ENCODE measurements around the gene PEDS1. TPM values are rescaled to one million over a fixed set of nuclear protein-coding genes. Genes with fewer than 3 reads are reported as not detected.
"Not testable (repeated sequence)": the region's sequence is repeated elsewhere in the genome, so short reads cannot be mapped to it uniquely, and the experiment has no call there.

The PEDS1 gene
- total and polyA plus RNA-seq, 10 of the 15 experiments (the other 5 are each of a cell fraction or from before 2014, with no cell fraction given), result 1.7 to 25.6 (median 16.8) TPM

- H3K36me3 ChIP-seq (ENCODE audit: control insufficient read depth in 2 of 2, insufficient read depth in 2 of 2, low read length in 1 of 2); ATAC-seq; H3K27ac ChIP-seq (ENCODE audit: control insufficient read depth, insufficient read depth); DNase-seq (ENCODE audit: low read depth, low spot score); FAIRE-seq; BruUV-seq (replicated peaks); H3K4me3 ChIP-seq; H3K9me3 ChIP-seq (replicated peaks; ENCODE audit: control insufficient read depth, insufficient read depth, low read length); H3K9ac ChIP-seq (ENCODE audit: control insufficient read depth, insufficient read depth, low read length); in situ Hi-C loops (cut with MboI); intact Hi-C loops (cut with micrococcal nuclease; ENCODE audit: unreplicated experiment); H3K27me3 ChIP-seq (replicated peaks in 1 of 2; ENCODE audit: control insufficient read depth in 2 of 2, insufficient read depth in 2 of 2, low read length in 1 of 2); H2AFZ ChIP-seq (ENCODE audit: control insufficient read depth, low read depth, low read length): not testable (repeated sequence)
- ChIA-PET RAD21 (ENCODE audit: unreplicated experiment) (interaction anchor here (0.7 to 1.6 kb wide), 3 partner anchors 10 to 59 kb away, joined by 3 read pairs; no protein-coding TSS in a partner anchor), SMC1A (ENCODE audit: uncharacterized antibody, unreplicated experiment) (interaction anchor here (0.7 to 2.8 kb wide), 8 partner anchors 9 to 688 kb away, joined by 3 to 12 read pairs (median 6); no protein-coding TSS in a partner anchor), POLR2A (interaction anchor here (0.6 to 2.0 kb wide), 9 partner anchors 8 to 1077 kb away, joined by 3 to 10 read pairs (median 5); partner anchors contain the start of gene PEDS1), CTCF (interaction anchor here (0.6 to 4.7 kb wide), 14 partner anchors 10 to 372 kb away, joined by 3 to 21 read pairs (median 6); partner anchors contain the start of gene PEDS1)
- Histone ChIP-seq H4K20me1 (ENCODE audit: control insufficient read depth, insufficient read depth) (peaks cover 16% of the 10 kb centered on the region), H3K4me1 (ENCODE audit: control insufficient read depth, insufficient read depth, low read length) (peaks cover 35% of the 10 kb centered on the region), H3K4me2 (ENCODE audit: control insufficient read depth, insufficient read depth) (peak overlapping the region; percentile 58; the same call in 1 of the 2 replicates), H3K79me2 (ENCODE audit: control insufficient read depth, insufficient read depth, low read length) (peaks cover 92% of the 10 kb centered on the region)
- 85% methylated on average over 5 of the region's 5 CpGs for WGBS (ENCODE audit: insufficient coverage, insufficient replicate concordance, low lambda C conversion rate, missing lambda C conversion rate)
Observed at GRCh38 chr20:50106669-50107068, 46.9 kb downstream of the PEDS1 start.

Other genes with a start within 250 kb of the PEDS1 start
- 3.7 and 5.3 TPM in 2 replicates for gene SPATA2, start 238.2 kb downstream of the PEDS1 start, total RNA-seq (2014; rRNA removed)
- 2.9 and 3.4 TPM in 2 replicates for gene SPATA2, start 238.2 kb downstream of the PEDS1 start, total RNA-seq (2014; rRNA removed; fragmentation: Illumina TruSeq; extraction: Trizol)
- gene SPATA2, start 238.2 kb downstream of the PEDS1 start, total RNA-seq (2021), result 10.1 and 11.7 TPM in 2 replicates
- gene SPATA2, start 238.2 kb downstream of the PEDS1 start, polyA plus RNA-seq (2011; rRNA removed), result 2.8 and 5.5 TPM in 2 replicates
- 4.6 and 5.7 TPM in 2 replicates for gene SPATA2, start 238.2 kb downstream of the PEDS1 start, polyA plus RNA-seq (2014; fragmentation: Illumina TruSeq; extraction: Trizol)
- gene SPATA2, start 238.2 kb downstream of the PEDS1 start, polyA plus RNA-seq (2014; fragmentation: Nextera tagmentation; extraction: Ambion mirVana), result 1 to 10 TPM in 1 of 2 experiments, under 1 TPM in 1; 0.93 to 1.3 TPM
- gene SPATA2, start 238.2 kb downstream of the PEDS1 start, polyA plus RNA-seq (2014; rRNA removed), result 6.4 and 7.8 TPM in 2 replicates
- gene SPATA2, start 238.2 kb downstream of the PEDS1 start, polyA plus RNA-seq (2016; fragmentation: Nextera tagmentation; extraction: Ambion mirVana), result 1 to 10 TPM; 7.9 to 8.7 TPM
- 48.0 and 48.3 TPM in 2 replicates for gene RNF114, start 217.3 kb downstream of the PEDS1 start, total RNA-seq (2014; rRNA removed)
- 36.6 and 39.1 TPM in 2 replicates for gene RNF114, start 217.3 kb downstream of the PEDS1 start, total RNA-seq (2014; rRNA removed; fragmentation: Illumina TruSeq; extraction: Trizol)
- 56.9 and 62.9 TPM in 2 replicates for gene RNF114, start 217.3 kb downstream of the PEDS1 start, total RNA-seq (2021)
- 80.1 and 90.7 TPM in 2 replicates for gene RNF114, start 217.3 kb downstream of the PEDS1 start, polyA plus RNA-seq (2011; rRNA removed)
- 42.3 and 46.4 TPM in 2 replicates for gene RNF114, start 217.3 kb downstream of the PEDS1 start, polyA plus RNA-seq (2014; fragmentation: Illumina TruSeq; extraction: Trizol)
- 10 to 100 TPM; 28.0 to 33.2 TPM for gene RNF114, start 217.3 kb downstream of the PEDS1 start, polyA plus RNA-seq (2014; fragmentation: Nextera tagmentation; extraction: Ambion mirVana)
- gene RNF114, start 217.3 kb downstream of the PEDS1 start, polyA plus RNA-seq (2014; rRNA removed), result 38.9 and 44.3 TPM in 2 replicates
- 10 to 100 TPM; 75.3 to 82.3 TPM for gene RNF114, start 217.3 kb downstream of the PEDS1 start, polyA plus RNA-seq (2016; fragmentation: Nextera tagmentation; extraction: Ambion mirVana)
- 0.05 and 0.17 TPM in 2 replicates for gene SNAI1, start 170.7 kb downstream of the PEDS1 start, total RNA-seq (2014; rRNA removed)
- gene SNAI1, start 170.7 kb downstream of the PEDS1 start, total RNA-seq (2014; rRNA removed; fragmentation: Illumina TruSeq; extraction: Trizol), result 0.09 and 0.13 TPM in 2 replicates
- gene SNAI1, start 170.7 kb downstream of the PEDS1 start, total RNA-seq (2021), result 0.33 and 0.43 TPM in 2 replicates
- gene SNAI1, start 170.7 kb downstream of the PEDS1 start, polyA plus RNA-seq (2011; rRNA removed), result 0.11 TPM in 1 of 2 replicates, not detected in the other
- 0.22 TPM in 1 of 2 replicates, not detected in the other for gene SNAI1, start 170.7 kb downstream of the PEDS1 start, polyA plus RNA-seq (2014; fragmentation: Illumina TruSeq; extraction: Trizol)
- gene SNAI1, start 170.7 kb downstream of the PEDS1 start, polyA plus RNA-seq (2014; fragmentation: Nextera tagmentation; extraction: Ambion mirVana), result not detected
- gene SNAI1, start 170.7 kb downstream of the PEDS1 start, polyA plus RNA-seq (2014; rRNA removed), result 0.13 and 0.27 TPM in 2 replicates
- under 1 TPM; 0.78 to 0.79 TPM for gene SNAI1, start 170.7 kb downstream of the PEDS1 start, polyA plus RNA-seq (2016; fragmentation: Nextera tagmentation; extraction: Ambion mirVana)
- 51.8 and 57.8 TPM in 2 replicates for gene UBE2V1, start 40.6 kb downstream of the PEDS1 start, total RNA-seq (2014; rRNA removed)
- gene UBE2V1, start 40.6 kb downstream of the PEDS1 start, total RNA-seq (2014; rRNA removed; fragmentation: Illumina TruSeq; extraction: Trizol), result 87.4 and 90.5 TPM in 2 replicates
- 102 and 104 TPM in 2 replicates for gene UBE2V1, start 40.6 kb downstream of the PEDS1 start, total RNA-seq (2021)
- gene UBE2V1, start 40.6 kb downstream of the PEDS1 start, polyA plus RNA-seq (2011; rRNA removed), result 110 and 131 TPM in 2 replicates
- 219 and 257 TPM in 2 replicates for gene UBE2V1, start 40.6 kb downstream of the PEDS1 start, polyA plus RNA-seq (2014; fragmentation: Illumina TruSeq; extraction: Trizol)
- 100 to 1,000 TPM; 151 to 215 TPM for gene UBE2V1, start 40.6 kb downstream of the PEDS1 start, polyA plus RNA-seq (2014; fragmentation: Nextera tagmentation; extraction: Ambion mirVana)
- 109 and 131 TPM in 2 replicates for gene UBE2V1, start 40.6 kb downstream of the PEDS1 start, polyA plus RNA-seq (2014; rRNA removed)
- 100 to 1,000 TPM; 181 to 188 TPM for gene UBE2V1, start 40.6 kb downstream of the PEDS1 start, polyA plus RNA-seq (2016; fragmentation: Nextera tagmentation; extraction: Ambion mirVana)
- 4.1 and 5.9 TPM in 2 replicates for gene CEBPB, start 37.1 kb upstream of the PEDS1 start, total RNA-seq (2014; rRNA removed)
- 1.3 and 1.5 TPM in 2 replicates for gene CEBPB, start 37.1 kb upstream of the PEDS1 start, total RNA-seq (2014; rRNA removed; fragmentation: Illumina TruSeq; extraction: Trizol)
- 6.9 and 8.8 TPM in 2 replicates for gene CEBPB, start 37.1 kb upstream of the PEDS1 start, total RNA-seq (2021)
- gene CEBPB, start 37.1 kb upstream of the PEDS1 start, polyA plus RNA-seq (2011; rRNA removed), result 1.6 and 1.9 TPM in 2 replicates
- 0.22 and 0.62 TPM in 2 replicates for gene CEBPB, start 37.1 kb upstream of the PEDS1 start, polyA plus RNA-seq (2014; fragmentation: Illumina TruSeq; extraction: Trizol)
- gene CEBPB, start 37.1 kb upstream of the PEDS1 start, polyA plus RNA-seq (2014; fragmentation: Nextera tagmentation; extraction: Ambion mirVana), result under 1 TPM; 0.18 to 0.73 TPM
- gene CEBPB, start 37.1 kb upstream of the PEDS1 start, polyA plus RNA-seq (2014; rRNA removed), result 7.3 and 8.2 TPM in 2 replicates
- gene CEBPB, start 37.1 kb upstream of the PEDS1 start, polyA plus RNA-seq (2016; fragmentation: Nextera tagmentation; extraction: Ambion mirVana), result 1 to 10 TPM in 1 of 2 experiments, under 1 TPM in 1; 0.45 to 6.6 TPM

All from GM12878 (cell line).